Neural crest cell (in vitro differentiated cells): Measurements from ENCODE around the gene HLA-DQA1. TPM values are rescaled to one million over a fixed set of nuclear protein-coding genes. Genes with fewer than 3 reads are reported as not detected.

Source experiments
- DNase-seq: peaks from one replicate; pipeline ENCODE4 v3.0.0; 2021; ENCODE audit warnings: low read depth, mixed read lengths, low spot score
- H3K27ac Mint-ChIP-seq: one replicate; pipeline ENCODE4 v1.8.0; 2021; ENCODE audit warnings: mild to moderate bottlenecking, mixed read lengths; ENCODE audit not compliant: unreplicated experiment
- H3K27me3 Mint-ChIP-seq: 2 replicates; pipeline ENCODE4 v1.8.0; 2021; ENCODE audit warnings: low read depth, mild to moderate bottlenecking, mixed read lengths
- H3K36me3 Mint-ChIP-seq: 2 replicates; pipeline ENCODE4 v1.8.0; 2021; ENCODE audit warnings: low read depth, mild to moderate bottlenecking, mixed read lengths
- H3K4me1 Mint-ChIP-seq: 2 replicates; pipeline ENCODE4 v1.8.0; 2021; ENCODE audit warnings: mixed read lengths
- H3K4me3 Mint-ChIP-seq: one replicate; pipeline ENCODE4 v1.8.0; 2021; ENCODE audit warnings: mild to moderate bottlenecking, mixed read lengths
- H3K9me3 Mint-ChIP-seq: 2 replicates; pipeline ENCODE4 v1.8.0; 2021; ENCODE audit warnings: mixed read lengths
- CTCF ChIP-seq: fragments of 200-600 bp; sonication (generic); conservative IDR thresholded peaks from 2 replicates; pipeline ENCODE4 v1.5.0; 2021; ENCODE audit warnings: antibody characterized with exemption, mild to moderate bottlenecking
- total RNA-seq: library from RNA; stranded (reverse); gene quantifications from 2 replicates; pipeline ENCODE4 v1.2.1, GENCODE V29; 2021

Gene HLA-DQA1
- total RNA-seq, 1 donor from 2014 or later, result not detected

GRCh38 chr6:32602383-32602782 lies 34.8 kb upstream of the HLA-DQA1 start:
- H3K27me3 Mint-ChIP-seq, result peaks cover 27% of the 10 kb centered on the region
- TF ChIP-seq CTCF, result no peak
- no peak overlapping the region for H3K4me3 Mint-ChIP-seq
- no peak overlapping the region for H3K27ac Mint-ChIP-seq
- no peaks in the 10 kb centered on the region for H3K9me3 Mint-ChIP-seq
- DNase-seq, result no peak
- no peaks in the 10 kb centered on the region for H3K36me3 Mint-ChIP-seq
- H3K4me1 Mint-ChIP-seq, result no peaks in the 10 kb centered on the region

GRCh38 chr6:32603222-32603621 lies 34.0 kb upstream of the HLA-DQA1 start:
- no peaks in the 10 kb centered on the region for H3K4me1 Mint-ChIP-seq
- H3K27ac Mint-ChIP-seq, result no peak overlapping the region
- peaks cover 31% of the 10 kb centered on the region for H3K27me3 Mint-ChIP-seq
- no peak for DNase-seq
- no peak for TF ChIP-seq CTCF
- H3K4me3 Mint-ChIP-seq, result no peak overlapping the region
- H3K36me3 Mint-ChIP-seq, result no peaks in the 10 kb centered on the region
- no peaks in the 10 kb centered on the region for H3K9me3 Mint-ChIP-seq

- Mint-ChIP-seq H3K4me1 (no peaks in the 10 kb centered on the region), H3K27ac (no peak overlapping the region), H3K9me3 (no peaks in the 10 kb centered on the region), H3K4me3 (no peak overlapping the region), H3K27me3 (peaks cover 33% of the 10 kb centered on the region), H3K36me3 (no peaks in the 10 kb centered on the region)
- no peak for TF ChIP-seq CTCF
- DNase-seq, result no peak
Observed at GRCh38 chr6:32603888-32604287, 33.3 kb upstream of the HLA-DQA1 start.

- DNase-seq, result no peak
- H3K27ac Mint-ChIP-seq, result no peak overlapping the region
Observed at GRCh38 chr6:32604434-32604877, 32.8 kb upstream of the HLA-DQA1 start.

GRCh38 chr6:32607263-32607987 lies 29.8 kb upstream of the HLA-DQA1 start:
- no peak for TF ChIP-seq CTCF
- DNase-seq, result no peak
- Mint-ChIP-seq H3K4me3 (no peak overlapping the region), H3K9me3 (no peaks in the 10 kb centered on the region), H3K36me3 (no peaks in the 10 kb centered on the region), H3K27me3 (peaks cover 32% of the 10 kb centered on the region), H3K27ac (no peak overlapping the region), H3K4me1 (no peaks in the 10 kb centered on the region)

More at GRCh38 chr6:32604434-32604877, 32.8 kb upstream of the HLA-DQA1 start:
- H3K36me3 Mint-ChIP-seq, result no peaks in the 10 kb centered on the region
- H3K9me3 Mint-ChIP-seq, result no peaks in the 10 kb centered on the region
- no peak overlapping the region for H3K4me3 Mint-ChIP-seq
- H3K27me3 Mint-ChIP-seq, result peaks cover 32% of the 10 kb centered on the region
- no peak for TF ChIP-seq CTCF
- H3K4me1 Mint-ChIP-seq, result no peaks in the 10 kb centered on the region
